Stomach smooth muscle (tissue), 2 donors: ENCODE results near the gene GSTA4.
"Not testable (repeated sequence)": the region's sequence is repeated elsewhere in the genome, so short reads cannot be mapped to it uniquely, and the experiment has no call there.

Experiments used
- H3K27ac ChIP-seq: one replicate; pipeline ENCODE4 v1.7.0; 2013; ENCODE audit warnings: mild to moderate bottlenecking, low read length, inconsistent platforms
- H3K27me3 ChIP-seq, 2 donors: one replicate each; pipeline ENCODE4 v1.7.0; 2013; ENCODE audit warnings: low read length in 2 of 2; ENCODE audit not compliant: insufficient read depth in 2 of 2, control insufficient read depth in 1 of 2
- H3K36me3 ChIP-seq, 2 donors: one replicate each; pipeline ENCODE4 v1.7.0; 2013; ENCODE audit warnings: low read length in 2 of 2; ENCODE audit not compliant: control insufficient read depth in 2 of 2, insufficient read depth in 2 of 2
- H3K4me1 ChIP-seq: one replicate; pipeline ENCODE4 v1.7.0; 2013; ENCODE audit warnings: low read length; ENCODE audit not compliant: control insufficient read depth, insufficient read depth
- H3K4me3 ChIP-seq, 2 donors: one replicate each; pipeline ENCODE4 v1.7.0; 2013; ENCODE audit warnings: low read length in 2 of 2
- H3K9ac ChIP-seq, 2 donors: one replicate each; pipeline ENCODE4 v1.7.0; 2013; ENCODE audit warnings: low read length in 2 of 2, mild to moderate bottlenecking in 1 of 2
- H3K9me3 ChIP-seq, 2 donors: one replicate each; pipeline ENCODE4 v1.7.0; 2013; ENCODE audit warnings: low read length in 2 of 2; ENCODE audit not compliant: control insufficient read depth in 2 of 2
- donor health status: healthy.
- donor health status: Pancreatic carcinoma.

The GSTA4 gene

GRCh38 chr6:53014744-53015143 is 19.7 kb upstream of the GSTA4 start:
- Histone ChIP-seq H3K27me3 (no peaks in the 10 kb centered on the region), H3K9ac (no peak overlapping the region), H3K27ac (no peak overlapping the region), H3K36me3 (peaks cover 60 to 73% of the 10 kb centered on the region in 2 donors), H3K9me3 (no peaks in the 10 kb centered on the region), H3K4me3 (no peak overlapping the region), H3K4me1 (no peaks in the 10 kb centered on the region)

GRCh38 chr6:53014063-53014462 is 19.0 kb upstream of the GSTA4 start:
- Histone ChIP-seq H3K4me3 (no peak overlapping the region), H3K27ac (no peak overlapping the region), H3K9me3 (no peaks in the 10 kb centered on the region), H3K4me1 (no peaks in the 10 kb centered on the region), H3K36me3 (peaks cover 66 to 79% of the 10 kb centered on the region in 2 donors), H3K27me3 (no peaks in the 10 kb centered on the region), H3K9ac (no peak overlapping the region)

- Histone ChIP-seq H3K9ac (no peak overlapping the region), H3K27ac (no peak overlapping the region), H3K36me3 (peaks cover 65 to 73% of the 10 kb centered on the region in 2 donors), H3K4me3 (no peak overlapping the region), H3K9me3 (no peaks in the 10 kb centered on the region), H3K27me3 (no peaks in the 10 kb centered on the region), H3K4me1 (no peaks in the 10 kb centered on the region)
These were observed 16.9 kb upstream of the GSTA4 start for GRCh38 chr6:53011979-53012378.

- H3K9ac ChIP-seq, result no peak overlapping the region
- peaks cover 60 to 71% of the 10 kb centered on the region in 2 donors for H3K36me3 ChIP-seq
- H3K27ac ChIP-seq, result no peak overlapping the region
- H3K27me3 ChIP-seq, result no peaks in the 10 kb centered on the region
- H3K9me3 ChIP-seq, result no peaks in the 10 kb centered on the region
- H3K4me3 ChIP-seq, result no peak overlapping the region
- H3K4me1 ChIP-seq, result no peaks in the 10 kb centered on the region
These were observed 15.4 kb upstream of the GSTA4 start for GRCh38 chr6:53010504-53010903.

GRCh38 chr6:53009511-53009910 is 14.4 kb upstream of the GSTA4 start:
- Histone ChIP-seq H3K4me1 (no peaks in the 10 kb centered on the region), H3K27ac (no peak overlapping the region), H3K4me3 (no peak overlapping the region), H3K9me3 (no peaks in the 10 kb centered on the region), H3K27me3 (no peaks in the 10 kb centered on the region), H3K36me3 (peaks cover 60 to 71% of the 10 kb centered on the region in 2 donors), H3K9ac (no peak overlapping the region)

- Histone ChIP-seq H3K4me1 (no peaks in the 10 kb centered on the region), H3K27me3 (no peaks in the 10 kb centered on the region), H3K36me3 (peaks cover 59 to 68% of the 10 kb centered on the region in 2 donors), H3K9ac (no peak overlapping the region), H3K4me3 (no peak overlapping the region), H3K9me3 (no peaks in the 10 kb centered on the region), H3K27ac (no peak overlapping the region)
These were observed 14.0 kb upstream of the GSTA4 start for GRCh38 chr6:53009056-53009455.

GRCh38 chr6:53008192-53008687 is 13.2 kb upstream of the GSTA4 start:
- H3K4me3 ChIP-seq, H3K27me3 ChIP-seq, H3K9ac ChIP-seq, H3K9me3 ChIP-seq, H3K4me1 ChIP-seq, H3K27ac ChIP-seq: not testable (repeated sequence)
- peaks cover 61 to 66% of the 10 kb centered on the region in 2 donors for H3K36me3 ChIP-seq

- H3K4me1 ChIP-seq, result no peaks in the 10 kb centered on the region
- no peaks in the 10 kb centered on the region for H3K9me3 ChIP-seq
- H3K9ac ChIP-seq, result no peak overlapping the region
- peaks cover 45 to 53% of the 10 kb centered on the region in 2 donors for H3K36me3 ChIP-seq
- no peak overlapping the region for H3K27ac ChIP-seq
- no peak overlapping the region for H3K4me3 ChIP-seq
- H3K27me3 ChIP-seq, result no peaks in the 10 kb centered on the region
These were observed 10.7 kb upstream of the GSTA4 start for GRCh38 chr6:53005663-53006250.

GRCh38 chr6:52999456-52999855 is 4.4 kb upstream of the GSTA4 start:
- peaks cover 6 to 13% of the 10 kb centered on the region in 2 donors for H3K36me3 ChIP-seq
- H3K4me3 ChIP-seq, result no peak overlapping the region
- H3K27me3 ChIP-seq, result no peaks in the 10 kb centered on the region
- H3K9ac ChIP-seq, result no peak overlapping the region
- no peaks in the 10 kb centered on the region for H3K9me3 ChIP-seq
- peaks cover 5% of the 10 kb centered on the region for H3K4me1 ChIP-seq
- no peak overlapping the region for H3K27ac ChIP-seq

- H3K27me3 ChIP-seq, result no peaks in the 10 kb centered on the region
- peaks cover 5% of the 10 kb centered on the region for H3K4me1 ChIP-seq
- no peak overlapping the region for H3K4me3 ChIP-seq
- no peaks in the 10 kb centered on the region for H3K9me3 ChIP-seq
- H3K9ac ChIP-seq, result no peak overlapping the region
- H3K36me3 ChIP-seq, result peaks cover under 1 to 9% of the 10 kb centered on the region in 2 donors
- H3K27ac ChIP-seq, result no peak overlapping the region
These were observed 3.5 kb upstream of the GSTA4 start for GRCh38 chr6:52998603-52999002.

GRCh38 chr6:52995913-52996645 is 995 bp upstream of the GSTA4 start:
- H3K9ac ChIP-seq, result no peak overlapping the region

More at GRCh38 chr6:52995913-52996645, 995 bp upstream of the GSTA4 start:
- H3K4me1 ChIP-seq, result peaks cover 5% of the 10 kb centered on the region
- H3K27ac ChIP-seq, result peak overlapping the region; percentile 24
- no peaks in the 10 kb centered on the region for H3K9me3 ChIP-seq
- H3K27me3 ChIP-seq, result no peaks in the 10 kb centered on the region
- H3K4me3 ChIP-seq, result peak overlapping the region; percentile 14 to 52
- H3K36me3 ChIP-seq, result no peaks in the 10 kb centered on the region
